ENCODE measurements around the gene CGRRF1. TPM values are rescaled to one million over a fixed set of nuclear protein-coding genes. Genes with fewer than 3 reads are reported as not detected.

Gene CGRRF1
- total and polyA plus RNA-seq, 2 of the 13 experiments (the other 11 are each of a cell fraction or from before 2014, with no cell fraction given) = 16.8 to 18.2 TPM

DNA sequence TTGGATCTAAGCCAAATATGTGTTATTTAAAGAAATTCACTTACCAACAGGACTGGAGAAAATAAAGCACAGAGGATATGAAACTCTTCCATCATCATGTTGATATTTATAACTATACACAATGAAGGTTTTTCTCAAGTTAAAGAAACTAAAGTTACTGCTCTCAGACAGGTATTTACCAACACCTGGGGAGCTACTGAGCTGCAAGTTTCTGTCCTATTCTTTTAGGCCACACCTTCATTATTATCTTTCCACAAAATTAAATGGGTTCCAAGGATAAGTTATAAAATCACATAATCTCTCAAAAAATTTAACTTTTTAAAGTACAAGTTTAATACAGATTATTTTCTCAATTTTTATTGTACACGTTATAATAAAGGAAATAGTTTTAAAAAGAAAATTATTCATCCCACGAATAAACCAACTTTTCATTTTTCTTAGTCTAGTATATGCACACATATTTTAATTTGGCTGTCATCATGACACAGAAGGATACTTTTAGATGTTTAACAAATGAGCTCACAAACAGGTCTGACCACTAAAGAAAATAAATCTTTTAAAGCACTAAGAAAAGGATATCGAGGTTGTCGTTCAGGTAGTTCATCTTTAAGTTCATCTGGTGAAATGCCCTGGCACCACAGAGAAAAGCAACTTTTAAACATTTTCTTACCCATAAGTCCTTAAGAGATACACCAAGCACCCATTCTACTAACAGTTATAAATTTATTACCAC is 28.7 kb upstream of the CGRRF1 start (continued):
- TF ChIP-seq, protein P1, sequence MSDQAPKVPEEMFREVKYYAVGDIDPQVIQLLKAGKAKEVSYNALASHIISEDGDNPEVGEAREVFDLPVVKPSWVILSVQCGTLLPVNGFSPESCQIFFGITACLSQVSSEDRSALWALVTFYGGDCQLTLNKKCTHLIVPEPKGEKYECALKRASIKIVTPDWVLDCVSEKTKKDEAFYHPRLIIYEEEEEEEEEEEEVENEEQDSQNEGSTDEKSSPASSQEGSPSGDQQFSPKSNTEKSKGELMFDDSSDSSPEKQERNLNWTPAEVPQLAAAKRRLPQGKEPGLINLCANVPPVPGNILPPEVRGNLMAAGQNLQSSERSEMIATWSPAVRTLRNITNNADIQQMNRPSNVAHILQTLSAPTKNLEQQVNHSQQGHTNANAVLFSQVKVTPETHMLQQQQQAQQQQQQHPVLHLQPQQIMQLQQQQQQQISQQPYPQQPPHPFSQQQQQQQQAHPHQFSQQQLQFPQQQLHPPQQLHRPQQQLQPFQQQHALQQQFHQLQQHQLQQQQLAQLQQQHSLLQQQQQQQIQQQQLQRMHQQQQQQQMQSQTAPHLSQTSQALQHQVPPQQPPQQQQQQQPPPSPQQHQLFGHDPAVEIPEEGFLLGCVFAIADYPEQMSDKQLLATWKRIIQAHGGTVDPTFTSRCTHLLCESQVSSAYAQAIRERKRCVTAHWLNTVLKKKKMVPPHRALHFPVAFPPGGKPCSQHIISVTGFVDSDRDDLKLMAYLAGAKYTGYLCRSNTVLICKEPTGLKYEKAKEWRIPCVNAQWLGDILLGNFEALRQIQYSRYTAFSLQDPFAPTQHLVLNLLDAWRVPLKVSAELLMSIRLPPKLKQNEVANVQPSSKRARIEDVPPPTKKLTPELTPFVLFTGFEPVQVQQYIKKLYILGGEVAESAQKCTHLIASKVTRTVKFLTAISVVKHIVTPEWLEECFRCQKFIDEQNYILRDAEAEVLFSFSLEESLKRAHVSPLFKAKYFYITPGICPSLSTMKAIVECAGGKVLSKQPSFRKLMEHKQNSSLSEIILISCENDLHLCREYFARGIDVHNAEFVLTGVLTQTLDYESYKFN (CRISPR knock-in tag; conservative IDR thresholded peaks at IDR 0.05) = no peak
- no peak for TF ChIP-seq MED13 (CRISPR knock-in tag; IDR thresholded peaks at IDR 0.05)
- no peak for TF ChIP-seq ATRX (CRISPR knock-in tag; IDR thresholded peaks at IDR 0.05; ENCODE audit: borderline replicate concordance)

- Histone ChIP-seq H3K4me1 (ENCODE audit: insufficient read depth, low read length) (peaks cover 46% of the 10 kb centered on the region), H3K27me3 (ENCODE audit: control insufficient read depth in 1 of 2, insufficient read depth in 2 of 2, low read length in 2 of 2) (no peaks in the 10 kb centered on the region), H3K79me2 (ENCODE audit: insufficient read depth, low read length) (peaks cover 50% of the 10 kb centered on the region), H3K4me2 (ENCODE audit: low read depth, low read length) (no peak overlapping the region), H3K4me3 (replicated peaks in 1 of 3; ENCODE audit: insufficient read depth in 1 of 3, low read depth in 2 of 3, low read length in 3 of 3) (no peak overlapping the region), H4K20me1 (ENCODE audit: insufficient read depth, low read length) (peaks cover 12% of the 10 kb centered on the region), H2AFZ (ENCODE audit: low read length) (no peak overlapping the region), H3K9me3 (ENCODE audit: low read length) (no peaks in the 10 kb centered on the region), H3K9ac (ENCODE audit: insufficient read depth, low read depth, low read length) (no peak overlapping the region), H3K27ac (ENCODE audit: extremely low read length, insufficient read depth, low read length) (no peak overlapping the region), H3K36me3 (replicated peaks in 1 of 2; ENCODE audit: control insufficient read depth in 1 of 2, insufficient read depth in 2 of 2, low read length in 2 of 2) (peaks cover 3 to 34% of the 10 kb centered on the region in 2 experiments)
- ChIA-PET CTCF (ENCODE audit: low intra/inter-chr PET ratio, low total read pairs) (no interaction called here), POLR2A (no interaction called here)
- BruUV-seq (replicated peaks) = no TSS peak
- no peak for ATAC-seq
- intact Hi-C loops (cut with micrococcal nuclease; ENCODE audit: unreplicated experiment) = no loop called here
- WGBS (ENCODE audit: low lambda C conversion rate) = 97% methylated on average over 2 of the region's 2 CpGs
- in situ Hi-C loops (cut with HindIII; ENCODE audit: extremely low pct_ligation_motif_present, low pct_unique_long_range_greater_than_20kb) = loop anchor here (10.0 kb wide), 1 partner anchor 117 kb away; no protein-coding TSS in a partner anchor
- DNase-seq (ENCODE audit: low spot score) = no peak
- no peak for FAIRE-seq
- TF ChIP-seq SMC3 (IDR thresholded peaks at IDR 0.05; ENCODE audit: low read length) (no peak), ATF2 (CRISPR knock-in tag; IDR thresholded peaks at IDR 0.05) (no peak), NAIF1 (CRISPR knock-in tag; IDR thresholded peaks at IDR 0.05; ENCODE audit: borderline replicate concordance) (no peak), HHEX (CRISPR knock-in tag; IDR thresholded peaks at IDR 0.05) (no peak), TMF1 (CRISPR knock-in tag; IDR thresholded peaks at IDR 0.05; ENCODE audit: low read depth) (no peak), NFYC (CRISPR knock-in tag; IDR thresholded peaks at IDR 0.05) (no peak), POGZ (CRISPR knock-in tag; IDR thresholded peaks at IDR 0.05) (no peak)
- TF ChIP-seq, protein P2, sequence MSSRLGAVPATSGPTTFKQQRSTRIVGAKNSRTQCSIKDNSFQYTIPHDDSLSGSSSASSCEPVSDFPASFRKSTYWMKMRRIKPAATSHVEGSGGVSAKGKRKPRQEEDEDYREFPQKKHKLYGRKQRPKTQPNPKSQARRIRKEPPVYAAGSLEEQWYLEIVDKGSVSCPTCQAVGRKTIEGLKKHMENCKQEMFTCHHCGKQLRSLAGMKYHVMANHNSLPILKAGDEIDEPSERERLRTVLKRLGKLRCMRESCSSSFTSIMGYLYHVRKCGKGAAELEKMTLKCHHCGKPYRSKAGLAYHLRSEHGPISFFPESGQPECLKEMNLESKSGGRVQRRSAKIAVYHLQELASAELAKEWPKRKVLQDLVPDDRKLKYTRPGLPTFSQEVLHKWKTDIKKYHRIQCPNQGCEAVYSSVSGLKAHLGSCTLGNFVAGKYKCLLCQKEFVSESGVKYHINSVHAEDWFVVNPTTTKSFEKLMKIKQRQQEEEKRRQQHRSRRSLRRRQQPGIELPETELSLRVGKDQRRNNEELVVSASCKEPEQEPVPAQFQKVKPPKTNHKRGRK (CRISPR knock-in tag; IDR thresholded peaks at IDR 0.05) = no peak
- TF ChIP-seq, protein P3, sequence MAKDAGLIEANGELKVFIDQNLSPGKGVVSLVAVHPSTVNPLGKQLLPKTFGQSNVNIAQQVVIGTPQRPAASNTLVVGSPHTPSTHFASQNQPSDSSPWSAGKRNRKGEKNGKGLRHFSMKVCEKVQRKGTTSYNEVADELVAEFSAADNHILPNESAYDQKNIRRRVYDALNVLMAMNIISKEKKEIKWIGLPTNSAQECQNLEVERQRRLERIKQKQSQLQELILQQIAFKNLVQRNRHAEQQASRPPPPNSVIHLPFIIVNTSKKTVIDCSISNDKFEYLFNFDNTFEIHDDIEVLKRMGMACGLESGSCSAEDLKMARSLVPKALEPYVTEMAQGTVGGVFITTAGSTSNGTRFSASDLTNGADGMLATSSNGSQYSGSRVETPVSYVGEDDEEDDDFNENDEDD (CRISPR knock-in tag; IDR thresholded peaks at IDR 0.05; ENCODE audit: borderline replicate concordance) = no peak
Observed at GRCh38 chr14:54481695-54482094, 28.0 kb upstream of the CGRRF1 start.

Data from HepG2 (cell line).